Hematopoietic multipotent progenitor cell treated with erythropoietin and hydrocortisone succinate and interleukin-3 and kit ligand, for 6 days (in vitro differentiated cells): ENCODE data around the gene MISP.

Experiments
- DNase-seq: peaks from one replicate; pipeline ENCODE4 v3.0.0-alpha.2; 2015

The MISP gene

GRCh38 chr19:798415-799075 lies 47.6 kb downstream of the MISP start:
- no peak for DNase-seq

- DNase-seq = peak; percentile 55
Observed at GRCh38 chr19:799076-799881, 48.4 kb downstream of the MISP start.

GRCh38 chr19:800360-801029 lies 49.6 kb downstream of the MISP start:
- no peak for DNase-seq

- peak; percentile 84 for DNase-seq
Observed at GRCh38 chr19:801030-801860, 50.3 kb downstream of the MISP start.

- no peak for DNase-seq
Observed at GRCh38 chr19:801861-802497, 51.1 kb downstream of the MISP start.

- no peak for DNase-seq
Observed at GRCh38 chr19:802498-803098, 51.7 kb downstream of the MISP start.

- no peak for DNase-seq
Observed at GRCh38 chr19:803099-803561, 52.2 kb downstream of the MISP start.

- DNase-seq = no peak
Observed at GRCh38 chr19:803686-804418, 52.9 kb downstream of the MISP start.

- no peak for DNase-seq
Observed at GRCh38 chr19:804419-805165, 53.7 kb downstream of the MISP start.

- DNase-seq = no peak
Observed at GRCh38 chr19:805166-805551, 54.2 kb downstream of the MISP start.

- DNase-seq = no peak
Observed at GRCh38 chr19:805600-806550, 55.0 kb downstream of the MISP start.

- DNase-seq = no peak
Observed at GRCh38 chr19:806815-807421, 56.0 kb downstream of the MISP start.

- DNase-seq = no peak
Observed at GRCh38 chr19:807627-808422, 56.9 kb downstream of the MISP start.

- DNase-seq = no peak
Observed at GRCh38 chr19:808423-808775, 57.5 kb downstream of the MISP start.

GRCh38 chr19:810077-810855 lies 59.4 kb downstream of the MISP start:
- DNase-seq = no peak

- DNase-seq = no peak
Observed at GRCh38 chr19:810883-811489, 60.1 kb downstream of the MISP start.
